NCI-H524 treated with DMSO at 0.1 percent for 48 hours (cell line): ENCODE results near the gene BIN2.
"Not testable (repeated sequence)": the region's sequence is repeated elsewhere in the genome, so short reads cannot be mapped to it uniquely, and the experiment has no call there.

Experiments used
- DNase-seq: peaks from one replicate; lab custom pipeline; 2025; lab: John Stamatoyannopoulos, UW

The BIN2 gene

GRCh38 chr12:51311389-51311788, 12.6 kb downstream of the BIN2 start:
- DNase-seq, result no peak

- DNase-seq, result no peak
Measured at GRCh38 chr12:51307655-51308593, 16.1 kb downstream of the BIN2 start.

GRCh38 chr12:51306507-51306906, 17.5 kb downstream of the BIN2 start:
- no peak for DNase-seq

- DNase-seq, result not testable (repeated sequence)
Measured at GRCh38 chr12:51300768-51301167, 23.2 kb downstream of the BIN2 start.

- no peak for DNase-seq
Measured at GRCh38 chr12:51295651-51296050, 28.3 kb downstream of the BIN2 start.

GRCh38 chr12:51294097-51294496, 29.9 kb downstream of the BIN2 start:
- DNase-seq, result not testable (repeated sequence)

GRCh38 chr12:51293696-51294095, 30.3 kb downstream of the BIN2 start:
- DNase-seq, result no peak

- DNase-seq, result not testable (repeated sequence)
Measured at GRCh38 chr12:51291603-51292513, 32.1 kb downstream of the BIN2 start.

- DNase-seq, result no peak
Measured at GRCh38 chr12:51285843-51286242, 38.1 kb downstream of the BIN2 start.

- DNase-seq, result no peak
Measured at GRCh38 chr12:51281202-51281924, 42.6 kb downstream of the BIN2 start.

- no peak for DNase-seq
Measured at GRCh38 chr12:51275088-51275487, 48.9 kb downstream of the BIN2 start.

- DNase-seq, result not testable (repeated sequence)
Measured at GRCh38 chr12:51272810-51273209, 51.2 kb downstream of the BIN2 start.

- DNase-seq, result no peak
Measured at GRCh38 chr12:51270951-51271518, 52.9 kb downstream of the BIN2 start.

GRCh38 chr12:51270067-51270950, 53.7 kb downstream of the BIN2 start, which contains the start of gene SMAGP:
SMAGP (minus strand) TSS chr12:51270415; CDS start chr12:51269278, 1,137 bp downstream.
- DNase-seq, result no peak

- DNase-seq, result no peak
Measured at GRCh38 chr12:51269174-51270066, 54.6 kb downstream of the BIN2 start.

- no peak for DNase-seq
Measured at GRCh38 chr12:51265024-51265423, 59.0 kb downstream of the BIN2 start.

GRCh38 chr12:51264297-51264696, 59.7 kb downstream of the BIN2 start:
- no peak for DNase-seq

GRCh38 chr12:51263341-51263740, 60.6 kb downstream of the BIN2 start:
- no peak for DNase-seq

- DNase-seq, result no peak
Measured at GRCh38 chr12:51262758-51263177, 61.2 kb downstream of the BIN2 start.
